HG02840 (cell line): ENCODE data around the gene ACE.

Experiments
- ATAC-seq: cut with Tn5 transposase; IDR thresholded peaks from one replicate; pipeline ENCODE4 v1.9.1; 2021; ENCODE audit warnings: mild to moderate bottlenecking, moderate library complexity, moderate number of reproducible peaks; ENCODE audit not compliant: unreplicated experiment, low FRiP score

Gene ACE

GRCh38 chr17:63533433-63534077 is 56.7 kb downstream of the ACE start:
- no peak for ATAC-seq

- ATAC-seq: no peak
These were observed 57.3 kb downstream of the ACE start for GRCh38 chr17:63534078-63534570.

- no peak for ATAC-seq
These were observed 58.1 kb downstream of the ACE start for GRCh38 chr17:63534816-63535455.

GRCh38 chr17:63535640-63536039 is 58.8 kb downstream of the ACE start:
- ATAC-seq: no peak

GRCh38 chr17:63537001-63537400 is 60.1 kb downstream of the ACE start:
- no peak for ATAC-seq

- ATAC-seq: no peak
These were observed 61.3 kb downstream of the ACE start for GRCh38 chr17:63537991-63538692.

- no peak for ATAC-seq
These were observed 62.1 kb downstream of the ACE start for GRCh38 chr17:63538693-63539595.

- ATAC-seq: no peak
These were observed 63.7 kb downstream of the ACE start for GRCh38 chr17:63540590-63540989.

- no peak for ATAC-seq
These were observed 65.3 kb downstream of the ACE start for GRCh38 chr17:63542218-63542545.

GRCh38 chr17:63542942-63543821 is 66.3 kb downstream of the ACE start:
- ATAC-seq: no peak

- ATAC-seq: no peak
These were observed 67.1 kb downstream of the ACE start for GRCh38 chr17:63543822-63544420.

- no peak for ATAC-seq
These were observed 67.8 kb downstream of the ACE start for GRCh38 chr17:63544467-63545301.

- ATAC-seq: no peak
These were observed 69.6 kb downstream of the ACE start for GRCh38 chr17:63546308-63547082.

- ATAC-seq: no peak
These were observed 70.2 kb downstream of the ACE start for GRCh38 chr17:63547083-63547523.
